SK-N-SH treated with all-trans-retinoic acid at 6 μM for 48 hours (cell line): ENCODE measurements around the gene ACTR8.

Experiments used
- ATAC-seq: fragments of 200-7000 bp; cut with Tn5 transposase; 3 replicates; pipeline ENCODE4 v1.9.1; 2020; ENCODE audit warnings: mild to moderate bottlenecking, moderate library complexity
- BACH2 ChIP-seq: fragments of 250-450 bp; sonication (Bioruptor Pico); IDR thresholded peaks from 2 replicates; pipeline ENCODE4 v1.9.0; 2021; ENCODE audit warnings: mild to moderate bottlenecking, borderline replicate concordance
- CSDC2 ChIP-seq: fragments of 250-450 bp; sonication (Bioruptor Pico); IDR thresholded peaks from 2 replicates; pipeline ENCODE4 v1.5.0; 2020; ENCODE audit warnings: mild to moderate bottlenecking, moderate library complexity
- ESRRG ChIP-seq: fragments of 250-450 bp; sonication (Bioruptor Pico); IDR thresholded peaks from 2 replicates; pipeline ENCODE4 v1.6.1; 2021; ENCODE audit warnings: mild to moderate bottlenecking
- GLIS3 ChIP-seq: fragments of 250-450 bp; sonication (Bioruptor Pico); IDR thresholded peaks from 2 replicates; pipeline ENCODE4 v1.5.0; 2020; ENCODE audit warnings: mild to moderate bottlenecking, moderate library complexity
- ISL1 ChIP-seq: fragments of 250-450 bp; sonication (Bioruptor Pico); IDR thresholded peaks from 2 replicates; pipeline ENCODE4 v2.1.2; 2022; ENCODE audit warnings: mild to moderate bottlenecking, moderate library complexity
- OSR1 ChIP-seq: fragments of 250-450 bp; sonication (Bioruptor Pico); IDR thresholded peaks from 2 replicates; pipeline ENCODE4 v1.8.0; 2022; ENCODE audit warnings: moderate library complexity, mild to moderate bottlenecking, inconsistent platforms
- PPARA ChIP-seq: fragments of 250-450 bp; sonication (Bioruptor Pico); IDR thresholded peaks from 2 replicates; pipeline ENCODE4 v1.5.0; 2020; ENCODE audit warnings: mild to moderate bottlenecking, borderline replicate concordance
- RARB ChIP-seq: fragments of 250-450 bp; sonication (Bioruptor Pico); IDR thresholded peaks from 2 replicates; pipeline ENCODE4 v1.8.0; 2021; ENCODE audit warnings: mild to moderate bottlenecking, moderate library complexity
- SNAI2 ChIP-seq: fragments of 250-450 bp; sonication (Bioruptor Pico); IDR thresholded peaks from 2 replicates; pipeline ENCODE4 v1.5.0; 2020; ENCODE audit warnings: mild to moderate bottlenecking, moderate library complexity
- ZC3H10 ChIP-seq: fragments of 250-450 bp; sonication (Bioruptor Pico); IDR thresholded peaks from 2 replicates; pipeline ENCODE4 v1.5.1; 2021; ENCODE audit warnings: mild to moderate bottlenecking, moderate library complexity
- ZFP3 ChIP-seq: fragments of 250-450 bp; sonication (Bioruptor Pico); IDR thresholded peaks from 2 replicates; pipeline ENCODE4 v1.5.0; 2020; ENCODE audit warnings: mild to moderate bottlenecking, moderate library complexity
- ZFP30 ChIP-seq: fragments of 450-650 bp; formaldehyde crosslinking; IDR thresholded peaks from 2 replicates; pipeline ENCODE4 v1.5.0; 2022; ENCODE audit warnings: mild to moderate bottlenecking, moderate library complexity
- ZNF565 ChIP-seq: fragments of 450-650 bp; formaldehyde crosslinking; conservative IDR thresholded peaks from 2 replicates; pipeline ENCODE4 v1.5.0; 2020; ENCODE audit warnings: low read depth, mild to moderate bottlenecking, moderate library complexity
- ZNF70 ChIP-seq: fragments of 450-650 bp; formaldehyde crosslinking; IDR thresholded peaks from 2 replicates; pipeline ENCODE4 v1.5.0; 2020; ENCODE audit warnings: mild to moderate bottlenecking, moderate library complexity
- ZNF8 ChIP-seq: fragments of 450-650 bp; formaldehyde crosslinking; IDR thresholded peaks from 2 replicates; pipeline ENCODE4 v1.5.0; 2020; ENCODE audit warnings: mild to moderate bottlenecking, moderate library complexity
- TF ChIP-seq, protein P1 (sequence below): fragments of 250-450 bp; sonication (Bioruptor Pico); IDR thresholded peaks from 2 replicates; pipeline ENCODE4 v1.5.0; 2020; ENCODE audit warnings: mild to moderate bottlenecking, moderate library complexity
- TF ChIP-seq, protein P2 (sequence below): fragments of 250-450 bp; sonication (Bioruptor Pico); IDR thresholded peaks from 2 replicates; pipeline ENCODE4 v1.5.1; 2020; ENCODE audit warnings: low read depth, mild to moderate bottlenecking, moderate library complexity
- TF ChIP-seq, protein P3 (sequence below): fragments of 250-450 bp; sonication (Bioruptor Pico); IDR thresholded peaks from 2 replicates; pipeline ENCODE4 v1.8.0; 2020; ENCODE audit warnings: mild to moderate bottlenecking, moderate library complexity, borderline replicate concordance
- TF ChIP-seq, protein P4 (sequence below): fragments of 250-450 bp; sonication (Bioruptor Pico); IDR thresholded peaks from 2 replicates; pipeline ENCODE4 v1.5.1; 2021; ENCODE audit warnings: mild to moderate bottlenecking, moderate library complexity

ACTR8 gene

DNA sequence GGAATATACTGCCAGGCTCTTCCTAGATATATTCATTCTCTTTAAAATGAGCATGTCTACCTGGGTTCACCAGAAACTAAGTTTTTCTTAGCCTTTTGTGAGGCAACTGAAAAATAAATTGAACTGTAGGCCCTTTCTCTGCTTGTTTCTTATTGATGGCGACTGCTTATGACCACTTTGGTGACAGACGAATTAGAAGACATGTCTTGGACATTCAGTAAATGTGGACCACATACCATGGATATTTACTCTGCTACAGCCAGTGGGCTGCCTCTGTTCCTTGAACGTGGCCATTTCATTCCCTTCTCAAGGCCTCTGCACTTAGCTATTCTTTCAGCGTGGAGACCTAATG, 10.3 kb upstream of the ACTR8 start:
- TF ChIP-seq ZNF70 (CRISPR knock-in tag) (no peak), ZNF565 (0 out of 2 replicates have a peak, but pooled peaks have one; percentile 5)
- no peak for ATAC-seq

DNA sequence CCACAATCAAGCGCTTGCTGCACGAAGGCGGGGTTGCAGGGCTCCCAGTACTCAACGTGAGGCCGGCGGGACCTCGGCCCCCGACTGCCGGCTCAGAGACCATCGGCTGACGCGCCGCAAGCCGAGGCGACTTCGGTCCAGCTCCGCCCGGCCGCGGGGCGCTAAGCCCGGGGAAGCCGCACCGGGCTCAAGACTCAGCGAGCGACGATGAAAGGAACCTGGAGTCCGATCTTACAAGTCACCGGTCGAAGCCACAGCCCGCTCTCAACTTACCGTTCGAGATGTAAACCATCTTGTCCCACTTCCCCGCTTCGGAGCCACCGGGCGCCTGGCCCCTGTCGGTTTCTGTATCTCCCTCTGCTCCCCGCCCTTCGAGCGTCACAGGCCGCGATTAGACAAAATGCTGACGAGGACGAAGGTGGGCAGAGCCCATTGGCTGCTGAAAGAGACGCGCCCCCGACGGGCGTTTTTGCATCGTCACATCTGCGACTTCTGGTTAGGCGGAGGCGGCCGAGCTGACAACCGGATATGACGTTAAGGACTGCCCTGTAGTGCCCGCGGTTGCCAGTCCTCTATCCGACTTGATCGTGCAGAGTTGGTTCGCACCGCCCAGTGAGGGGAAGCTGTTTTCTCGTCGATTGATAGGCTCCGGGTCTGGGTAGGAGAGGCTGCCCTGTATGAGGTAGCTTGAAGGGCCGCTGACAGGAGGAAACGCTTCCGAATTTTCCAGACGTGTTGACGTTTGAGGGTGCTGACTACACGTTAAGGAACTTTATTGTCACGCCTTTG, 9.7 kb upstream of the ACTR8 start, which contains the start of gene SELENOK:
Gene SELENOK, minus strand, starts transcription at position 363 of the 789 bp plus-strand sequence.
- ATAC-seq: peak; percentile 99
- no peak for TF ChIP-seq ZNF565
- TF ChIP-seq, protein P1, sequence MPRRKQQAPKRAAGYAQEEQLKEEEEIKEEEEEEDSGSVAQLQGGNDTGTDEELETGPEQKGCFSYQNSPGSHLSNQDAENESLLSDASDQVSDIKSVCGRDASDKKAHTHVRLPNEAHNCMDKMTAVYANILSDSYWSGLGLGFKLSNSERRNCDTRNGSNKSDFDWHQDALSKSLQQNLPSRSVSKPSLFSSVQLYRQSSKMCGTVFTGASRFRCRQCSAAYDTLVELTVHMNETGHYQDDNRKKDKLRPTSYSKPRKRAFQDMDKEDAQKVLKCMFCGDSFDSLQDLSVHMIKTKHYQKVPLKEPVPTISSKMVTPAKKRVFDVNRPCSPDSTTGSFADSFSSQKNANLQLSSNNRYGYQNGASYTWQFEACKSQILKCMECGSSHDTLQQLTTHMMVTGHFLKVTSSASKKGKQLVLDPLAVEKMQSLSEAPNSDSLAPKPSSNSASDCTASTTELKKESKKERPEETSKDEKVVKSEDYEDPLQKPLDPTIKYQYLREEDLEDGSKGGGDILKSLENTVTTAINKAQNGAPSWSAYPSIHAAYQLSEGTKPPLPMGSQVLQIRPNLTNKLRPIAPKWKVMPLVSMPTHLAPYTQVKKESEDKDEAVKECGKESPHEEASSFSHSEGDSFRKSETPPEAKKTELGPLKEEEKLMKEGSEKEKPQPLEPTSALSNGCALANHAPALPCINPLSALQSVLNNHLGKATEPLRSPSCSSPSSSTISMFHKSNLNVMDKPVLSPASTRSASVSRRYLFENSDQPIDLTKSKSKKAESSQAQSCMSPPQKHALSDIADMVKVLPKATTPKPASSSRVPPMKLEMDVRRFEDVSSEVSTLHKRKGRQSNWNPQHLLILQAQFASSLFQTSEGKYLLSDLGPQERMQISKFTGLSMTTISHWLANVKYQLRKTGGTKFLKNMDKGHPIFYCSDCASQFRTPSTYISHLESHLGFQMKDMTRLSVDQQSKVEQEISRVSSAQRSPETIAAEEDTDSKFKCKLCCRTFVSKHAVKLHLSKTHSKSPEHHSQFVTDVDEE: peak; percentile 73; the same call in 1 of the 2 replicates
- TF ChIP-seq CSDC2 (CRISPR knock-in tag): peak; percentile 72; the same call in 1 of the 2 replicates
- TF ChIP-seq GLIS3 (CRISPR knock-in tag): 0 out of 2 replicates have a peak, but pooled peaks have one; percentile 23
- no peak for TF ChIP-seq ZNF8
- TF ChIP-seq ISL1 (CRISPR knock-in tag): no peak
- no peak for TF ChIP-seq ZC3H10

DNA sequence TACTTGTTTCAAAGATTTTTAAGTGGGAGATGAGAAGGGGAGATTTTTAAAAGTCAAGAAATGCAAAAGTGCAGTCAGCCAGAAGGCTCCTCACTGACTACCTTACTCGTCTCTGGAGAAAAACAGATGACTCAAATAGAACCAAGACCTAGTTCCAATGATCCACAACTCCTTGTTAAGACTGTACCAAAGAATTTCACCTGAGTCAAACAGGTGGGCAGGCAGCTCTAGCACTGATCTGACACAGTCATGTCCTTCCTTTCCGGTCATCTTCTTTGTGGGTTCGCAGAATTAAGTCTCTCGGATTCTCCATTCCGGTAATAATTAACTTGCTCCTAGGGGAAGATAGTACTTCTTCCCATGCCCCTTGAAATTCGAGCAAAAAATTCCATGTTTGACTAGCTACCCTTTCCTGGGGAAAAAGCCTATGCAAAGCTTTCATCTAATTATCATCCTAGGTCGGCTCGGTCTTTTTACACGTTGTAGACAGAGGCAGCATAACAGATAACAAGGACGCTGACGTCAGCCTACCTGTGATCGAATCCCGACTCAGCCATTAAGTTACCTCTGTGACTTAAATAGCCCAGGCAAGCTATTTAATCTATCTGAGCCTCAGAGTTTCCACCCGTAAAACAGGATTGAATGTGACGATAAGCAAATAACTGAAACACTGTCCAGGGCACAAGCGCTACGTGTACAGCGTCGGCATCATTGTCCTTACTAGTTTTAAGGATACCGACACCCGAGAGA, 8.9 kb upstream of the ACTR8 start:
- TF ChIP-seq ZFP3 (CRISPR knock-in tag): no peak
- no peak for TF ChIP-seq ZNF8
- TF ChIP-seq, protein P1: no peak
- no peak for TF ChIP-seq ZC3H10
- no peak for TF ChIP-seq ZNF565
- TF ChIP-seq SNAI2 (CRISPR knock-in tag): no peak
- ATAC-seq: peak; percentile 35

DNA sequence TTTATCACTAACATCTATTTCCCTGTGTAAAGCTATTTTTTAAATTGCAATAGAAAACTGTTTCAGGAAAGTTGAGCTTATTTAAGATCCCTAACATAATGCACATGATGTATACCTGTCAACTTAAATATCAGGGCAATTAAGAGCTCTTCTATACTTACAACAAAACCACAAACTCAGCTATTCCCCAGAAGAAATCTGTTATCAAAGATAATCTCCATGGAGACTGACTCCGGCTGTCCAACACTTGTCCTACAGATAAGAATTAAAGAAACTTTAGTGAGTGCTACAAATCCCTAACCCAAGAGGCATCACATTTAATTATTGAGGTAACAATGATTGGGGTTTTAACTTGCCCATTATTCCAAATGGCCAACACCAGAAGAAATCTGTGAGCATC, 6.3 kb upstream of the ACTR8 start:
- no peak for ATAC-seq
- no peak for TF ChIP-seq PPARA (CRISPR knock-in tag)
- TF ChIP-seq ISL1 (CRISPR knock-in tag): no peak
- no peak for TF ChIP-seq SNAI2 (CRISPR knock-in tag)
- TF ChIP-seq, protein P2, sequence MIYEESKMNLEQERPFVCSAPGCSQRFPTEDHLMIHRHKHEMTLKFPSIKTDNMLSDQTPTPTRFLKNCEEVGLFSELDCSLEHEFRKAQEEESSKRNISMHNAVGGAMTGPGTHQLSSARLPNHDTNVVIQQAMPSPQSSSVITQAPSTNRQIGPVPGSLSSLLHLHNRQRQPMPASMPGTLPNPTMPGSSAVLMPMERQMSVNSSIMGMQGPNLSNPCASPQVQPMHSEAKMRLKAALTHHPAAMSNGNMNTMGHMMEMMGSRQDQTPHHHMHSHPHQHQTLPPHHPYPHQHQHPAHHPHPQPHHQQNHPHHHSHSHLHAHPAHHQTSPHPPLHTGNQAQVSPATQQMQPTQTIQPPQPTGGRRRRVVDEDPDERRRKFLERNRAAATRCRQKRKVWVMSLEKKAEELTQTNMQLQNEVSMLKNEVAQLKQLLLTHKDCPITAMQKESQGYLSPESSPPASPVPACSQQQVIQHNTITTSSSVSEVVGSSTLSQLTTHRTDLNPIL: no peak
- no peak for TF ChIP-seq OSR1 (CRISPR knock-in tag)
- no peak for TF ChIP-seq RARB (CRISPR knock-in tag)
- TF ChIP-seq, protein P3, sequence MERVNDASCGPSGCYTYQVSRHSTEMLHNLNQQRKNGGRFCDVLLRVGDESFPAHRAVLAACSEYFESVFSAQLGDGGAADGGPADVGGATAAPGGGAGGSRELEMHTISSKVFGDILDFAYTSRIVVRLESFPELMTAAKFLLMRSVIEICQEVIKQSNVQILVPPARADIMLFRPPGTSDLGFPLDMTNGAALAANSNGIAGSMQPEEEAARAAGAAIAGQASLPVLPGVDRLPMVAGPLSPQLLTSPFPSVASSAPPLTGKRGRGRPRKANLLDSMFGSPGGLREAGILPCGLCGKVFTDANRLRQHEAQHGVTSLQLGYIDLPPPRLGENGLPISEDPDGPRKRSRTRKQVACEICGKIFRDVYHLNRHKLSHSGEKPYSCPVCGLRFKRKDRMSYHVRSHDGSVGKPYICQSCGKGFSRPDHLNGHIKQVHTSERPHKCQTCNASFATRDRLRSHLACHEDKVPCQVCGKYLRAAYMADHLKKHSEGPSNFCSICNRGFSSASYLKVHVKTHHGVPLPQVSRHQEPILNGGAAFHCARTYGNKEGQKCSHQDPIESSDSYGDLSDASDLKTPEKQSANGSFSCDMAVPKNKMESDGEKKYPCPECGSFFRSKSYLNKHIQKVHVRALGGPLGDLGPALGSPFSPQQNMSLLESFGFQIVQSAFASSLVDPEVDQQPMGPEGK (CRISPR knock-in tag): no peak
- no peak for TF ChIP-seq BACH2 (CRISPR knock-in tag)
- TF ChIP-seq ZNF8: no peak

DNA sequence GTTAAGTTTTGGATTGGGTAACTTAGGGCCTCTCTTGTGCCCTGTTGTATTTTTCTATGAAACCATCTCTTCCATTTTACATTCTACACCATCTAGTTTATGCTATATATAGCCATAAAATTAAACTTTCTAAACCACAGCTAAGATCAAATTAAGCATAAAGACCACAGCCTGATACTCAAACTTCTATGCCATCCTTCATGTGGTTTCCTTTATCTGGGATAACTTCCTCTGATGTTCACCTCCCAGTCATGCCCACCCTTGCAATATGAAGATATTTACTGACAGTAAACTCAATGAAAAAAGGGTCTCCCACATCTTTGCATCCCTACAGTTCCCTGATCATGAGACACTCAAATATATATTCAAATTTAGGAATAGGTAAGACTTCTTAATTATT, 5.5 kb upstream of the ACTR8 start:
- ATAC-seq: no peak
- TF ChIP-seq SNAI2 (CRISPR knock-in tag) (no peak), OSR1 (CRISPR knock-in tag) (no peak), ZFP30 (no peak), ZNF565 (no peak), ESRRG (CRISPR knock-in tag) (no peak), ZNF8 (no peak)
- TF ChIP-seq, protein P4, sequence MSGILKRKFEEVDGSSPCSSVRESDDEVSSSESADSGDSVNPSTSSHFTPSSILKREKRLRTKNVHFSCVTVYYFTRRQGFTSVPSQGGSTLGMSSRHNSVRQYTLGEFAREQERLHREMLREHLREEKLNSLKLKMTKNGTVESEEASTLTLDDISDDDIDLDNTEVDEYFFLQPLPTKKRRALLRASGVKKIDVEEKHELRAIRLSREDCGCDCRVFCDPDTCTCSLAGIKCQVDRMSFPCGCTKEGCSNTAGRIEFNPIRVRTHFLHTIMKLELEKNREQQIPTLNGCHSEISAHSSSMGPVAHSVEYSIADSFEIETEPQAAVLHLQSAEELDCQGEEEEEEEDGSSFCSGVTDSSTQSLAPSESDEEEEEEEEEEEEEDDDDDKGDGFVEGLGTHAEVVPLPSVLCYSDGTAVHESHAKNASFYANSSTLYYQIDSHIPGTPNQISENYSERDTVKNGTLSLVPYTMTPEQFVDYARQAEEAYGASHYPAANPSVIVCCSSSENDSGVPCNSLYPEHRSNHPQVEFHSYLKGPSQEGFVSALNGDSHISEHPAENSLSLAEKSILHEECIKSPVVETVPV (CRISPR knock-in tag): no peak
